ENCODE measurements around the gene RAB18. TPM values are rescaled to one million over a fixed set of nuclear protein-coding genes. Genes with fewer than 3 reads are reported as not detected.

The RAB18 gene
- total and polyA plus RNA-seq, 9 of the 15 experiments (the other 6 are each of a cell fraction or from before 2014, with no cell fraction given): 10.5 to 46.3 (median 32.5) TPM

DNA sequence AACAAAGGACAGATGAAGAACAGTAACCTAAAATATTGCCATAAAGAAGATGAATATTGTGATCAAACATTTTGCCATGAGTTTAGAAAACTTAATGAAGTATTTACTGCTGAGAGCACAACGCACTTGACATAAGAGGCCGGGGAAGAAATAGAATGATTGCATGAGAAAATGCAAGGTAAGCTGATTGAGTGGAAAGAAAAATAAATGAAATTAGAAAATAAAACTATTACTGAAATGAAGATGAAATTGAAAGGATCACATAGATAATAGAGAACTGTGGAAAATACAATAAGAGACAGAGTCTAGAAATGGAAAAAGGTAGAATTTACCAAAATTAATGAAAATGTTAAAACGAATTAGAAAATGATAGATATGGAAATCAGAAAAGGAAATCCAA lies 10.1 kb downstream of the RAB18 start:
- BruUV-seq (replicated peaks): no TSS peak
- no peaks in the 10 kb centered on the region for H3K9me1 ChIP-seq (ENCODE audit: control insufficient read depth, insufficient read depth, low read length)
- no peak overlapping the region for H2AFZ ChIP-seq (ENCODE audit: low read depth, low read length)
- 94% methylated on average over 3 of the region's 3 CpGs for WGBS (ENCODE audit: insufficient coverage, low coverage, missing lambda C conversion rate)
- DNase-seq (ENCODE audit: extremely low read depth in 1 of 4, low spot score in 3 of 4): no peak
- H3K9me3 ChIP-seq (replicated peaks; ENCODE audit: control insufficient read depth, insufficient read depth, low read depth, low read length): no peaks in the 10 kb centered on the region
- H3K27me3 ChIP-seq (ENCODE audit: control insufficient read depth in 2 of 2, insufficient read depth in 2 of 2, low read length in 2 of 2): no peaks in the 10 kb centered on the region
- peaks cover 84% of the 10 kb centered on the region for H3K79me2 ChIP-seq (ENCODE audit: control insufficient read depth, insufficient read depth, low read length)
- no peak overlapping the region for H3K27ac ChIP-seq (ENCODE audit: extremely low read depth, low read depth, low read length)
- in situ Hi-C loops (cut with MboI): no loop called here
- H3K4me3 ChIP-seq: no peak overlapping the region
- CTCF ChIA-PET (ENCODE audit: low intra/inter-chr PET ratio): no interaction called here
- peaks cover 62% of the 10 kb centered on the region for H3K36me3 ChIP-seq (ENCODE audit: control insufficient read depth, insufficient read depth, low read length)
- H3K4me2 ChIP-seq (ENCODE audit: insufficient read depth, low read length): no peak overlapping the region
- TF ChIP-seq TAF9B (IDR thresholded peaks at IDR 0.05; ENCODE audit: partially characterized antibody) (peak; percentile 20), GTF2A2 (tag; IDR thresholded peaks at IDR 0.05) (no peak), ZNF146 (CRISPR knock-in tag; IDR thresholded peaks at IDR 0.05; ENCODE audit: unreplicated experiment) (no peak), ZNF766 (CRISPR knock-in tag; conservative IDR thresholded peaks at IDR 0.05) (no peak), POLR2B (IDR thresholded peaks at IDR 0.05; ENCODE audit: low read depth, partially characterized antibody) (no peak), MAZ (CRISPR knock-in tag; conservative IDR thresholded peaks at IDR 0.05 in 1 of 2, IDR thresholded peaks at IDR 0.05 in 1 of 2) (no peak), YY1 (IDR thresholded peaks at IDR 0.05; ENCODE audit: borderline replicate concordance in 1 of 3, control insufficient read depth in 1 of 3, extremely low read depth in 1 of 3, insufficient read depth in 3 of 3, insufficient read length in 1 of 3, insufficient replicate concordance in 2 of 3, low read depth in 1 of 3, low read length in 2 of 3) (no peak), DNMT1 (IDR thresholded peaks at IDR 0.05) (no peak), ZC3H8 (IDR thresholded peaks at IDR 0.05) (no peak), FOS (IDR thresholded peaks at IDR 0.05; ENCODE audit: extremely low read depth, insufficient read length) (no peak), BCOR (IDR thresholded peaks at IDR 0.05) (no peak), RAD51 (IDR thresholded peaks at IDR 0.05; ENCODE audit: borderline replicate concordance, low read depth) (no peak), ZBTB7A (IDR thresholded peaks at IDR 0.05; ENCODE audit: borderline replicate concordance, control insufficient read depth, low read depth, low read length) (no peak), C11orf30 (IDR thresholded peaks at IDR 0.05; ENCODE audit: low read depth) (peak; percentile 62), ARID1B (IDR thresholded peaks at IDR 0.05) (no peak), MCM5 (IDR thresholded peaks at IDR 0.05; ENCODE audit: low read depth) (no peak), MCM2 (IDR thresholded peaks at IDR 0.05; ENCODE audit: low read depth) (no peak), EWSR1 (IDR thresholded peaks at IDR 0.05; ENCODE audit: borderline replicate concordance, low read depth, partially characterized antibody) (no peak), ZNF316 (IDR thresholded peaks at IDR 0.05) (peak; percentile 85), MAFG (tag; conservative IDR thresholded peaks at IDR 0.05) (peak; percentile 54), TAF1 (IDR thresholded peaks at IDR 0.05; ENCODE audit: control insufficient read depth, extremely low read depth, insufficient read depth, low read length, severe bottlenecking) (no peak)
- TF ChIP-seq, protein P1, sequence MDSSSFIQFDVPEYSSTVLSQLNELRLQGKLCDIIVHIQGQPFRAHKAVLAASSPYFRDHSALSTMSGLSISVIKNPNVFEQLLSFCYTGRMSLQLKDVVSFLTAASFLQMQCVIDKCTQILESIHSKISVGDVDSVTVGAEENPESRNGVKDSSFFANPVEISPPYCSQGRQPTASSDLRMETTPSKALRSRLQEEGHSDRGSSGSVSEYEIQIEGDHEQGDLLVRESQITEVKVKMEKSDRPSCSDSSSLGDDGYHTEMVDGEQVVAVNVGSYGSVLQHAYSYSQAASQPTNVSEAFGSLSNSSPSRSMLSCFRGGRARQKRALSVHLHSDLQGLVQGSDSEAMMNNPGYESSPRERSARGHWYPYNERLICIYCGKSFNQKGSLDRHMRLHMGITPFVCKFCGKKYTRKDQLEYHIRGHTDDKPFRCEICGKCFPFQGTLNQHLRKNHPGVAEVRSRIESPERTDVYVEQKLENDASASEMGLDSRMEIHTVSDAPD (CRISPR knock-in tag; IDR thresholded peaks at IDR 0.05): no peak
- TF ChIP-seq, protein P2, sequence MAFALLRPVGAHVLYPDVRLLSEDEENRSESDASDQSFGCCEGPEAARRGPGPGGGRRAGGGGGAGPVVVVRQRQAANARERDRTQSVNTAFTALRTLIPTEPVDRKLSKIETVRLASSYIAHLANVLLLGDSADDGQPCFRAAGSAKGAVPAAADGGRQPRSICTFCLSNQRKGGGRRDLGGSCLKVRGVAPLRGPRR (CRISPR knock-in tag; IDR thresholded peaks at IDR 0.05): no peak
- H3K9ac ChIP-seq (ENCODE audit: insufficient read depth in 1 of 2, low read depth in 2 of 2, low read length in 2 of 2): no peak overlapping the region
- H3K4me1 ChIP-seq (replicated peaks in 1 of 2; ENCODE audit: control insufficient read depth in 2 of 2, insufficient read depth in 2 of 2, low read length in 2 of 2): no peaks in the 10 kb centered on the region
- ATAC-seq: no peak
- POLR2A ChIA-PET: interaction anchor here (1.5 to 1.6 kb wide), 2 partner anchors 9 to 11 kb away, joined by 5 to 10 read pairs; partner anchors contain the start of gene RAB18
- intact Hi-C loops (cut with micrococcal nuclease): no loop called here
- H4K20me1 ChIP-seq (replicated peaks; ENCODE audit: control insufficient read depth, insufficient read depth, low read length): no peaks in the 10 kb centered on the region
- FAIRE-seq: no peak

Data from K562 (cell line).